DMS79 (cell line): ENCODE measurements around the gene ANKRD34B.
"Not testable (repeated sequence)": the region's sequence is repeated elsewhere in the genome, so short reads cannot be mapped to it uniquely, and the experiment has no call there.

Experiments
- DNase-seq: peaks from one replicate; lab custom pipeline; 2025; lab: John Stamatoyannopoulos, UW

The ANKRD34B gene

GRCh38 chr5:80569961-80570786 lies at the start of gene ANKRD34B:
Gene ANKRD34B, minus strand, starts transcription at chr5:80570280. Its CDS starts 10,261 bp downstream, at chr5:80560019.
- no peak for DNase-seq

GRCh38 chr5:80619086-80619485 lies 49.0 kb upstream of the ANKRD34B start:
- no peak for DNase-seq

GRCh38 chr5:80618438-80618837 lies 48.4 kb upstream of the ANKRD34B start:
- no peak for DNase-seq

- DNase-seq: no peak
Measured at GRCh38 chr5:80615266-80615914, 45.3 kb upstream of the ANKRD34B start.

- no peak for DNase-seq
Measured at GRCh38 chr5:80609692-80610091, 39.6 kb upstream of the ANKRD34B start.

- no peak for DNase-seq
Measured at GRCh38 chr5:80608731-80609130, 38.7 kb upstream of the ANKRD34B start.

- DNase-seq: no peak
Measured at GRCh38 chr5:80607832-80608231, 37.8 kb upstream of the ANKRD34B start.

- no peak for DNase-seq
Measured at GRCh38 chr5:80607343-80607742, 37.3 kb upstream of the ANKRD34B start.

GRCh38 chr5:80600943-80601693 lies 31.0 kb upstream of the ANKRD34B start:
- DNase-seq: no peak

- DNase-seq: no peak
Measured at GRCh38 chr5:80597500-80597899, 27.4 kb upstream of the ANKRD34B start.

- no peak for DNase-seq
Measured at GRCh38 chr5:80594810-80595209, 24.7 kb upstream of the ANKRD34B start.

- no peak for DNase-seq
Measured at GRCh38 chr5:80592761-80593160, 22.7 kb upstream of the ANKRD34B start.

- no peak for DNase-seq
Measured at GRCh38 chr5:80592105-80592504, 22.0 kb upstream of the ANKRD34B start.

- DNase-seq: no peak
Measured at GRCh38 chr5:80591352-80591751, 21.3 kb upstream of the ANKRD34B start.

GRCh38 chr5:80590766-80591165 lies 20.7 kb upstream of the ANKRD34B start:
- no peak for DNase-seq

GRCh38 chr5:80588858-80589540 lies 18.9 kb upstream of the ANKRD34B start:
- DNase-seq: no peak

- DNase-seq: no peak
Measured at GRCh38 chr5:80584770-80585169, 14.7 kb upstream of the ANKRD34B start.

GRCh38 chr5:80580291-80580690 lies 10.2 kb upstream of the ANKRD34B start:
- DNase-seq: not testable (repeated sequence)

- DNase-seq: no peak
Measured at GRCh38 chr5:80579050-80579449, 9.0 kb upstream of the ANKRD34B start.

GRCh38 chr5:80577707-80578106 lies 7.6 kb upstream of the ANKRD34B start:
- no peak for DNase-seq

GRCh38 chr5:80576383-80576782 lies 6.3 kb upstream of the ANKRD34B start:
- no peak for DNase-seq

GRCh38 chr5:80573062-80573461 lies 3.0 kb upstream of the ANKRD34B start:
- DNase-seq: no peak
